HepG2 (cell line): ENCODE data around the gene SLX9. TPM values are rescaled to one million over a fixed set of nuclear protein-coding genes. Genes with fewer than 3 reads are reported as not detected.
A peak's percentile ranks its signal among the peaks of the same experiment; 100 is the strongest.

Experiments used
- CC2D1A ChIP-seq: sonication (generic); formaldehyde crosslinking; IDR thresholded peaks from 2 replicates; pipeline ENCODE4 v1.8.1; 2023; ENCODE audit warnings: mild to moderate bottlenecking, missing genetic modification reagents
- CENPT ChIP-seq: sonication (generic); formaldehyde crosslinking; IDR thresholded peaks from 2 replicates; pipeline ENCODE4 v1.8.0; 2022; ENCODE audit warnings: low read depth, mild to moderate bottlenecking, moderate library complexity, missing genetic modification reagents
- GATAD2A ChIP-seq: IDR thresholded peaks from 2 replicates; pipeline ENCODE4 v1.6.1; 2016
- HHEX ChIP-seq: IDR thresholded peaks from 2 replicates; pipeline ENCODE4 v1.6.1; 2016; ENCODE audit warnings: control low read depth
- HNRNPLL ChIP-seq: fragments of 200-400 bp; formaldehyde crosslinking; IDR thresholded peaks from 2 replicates; pipeline ENCODE4 v1.6.1; 2017; ENCODE audit warnings: mild to moderate bottlenecking, low read depth, low read length; ENCODE audit not compliant: poor library complexity, severe bottlenecking
- KAT8 ChIP-seq: IDR thresholded peaks from 2 replicates; pipeline ENCODE4 v1.6.1; 2016; ENCODE audit warnings: missing genetic modification reagents, missing compliant biosample characterization
- KMT2A ChIP-seq: sonication (generic); formaldehyde crosslinking; IDR thresholded peaks from 2 replicates; pipeline ENCODE4 v1.4.0; 2020; ENCODE audit warnings: missing genetic modification reagents
- MED8 ChIP-seq: sonication (generic); formaldehyde crosslinking; IDR thresholded peaks from 2 replicates; pipeline ENCODE4 v1.8.1; 2023; ENCODE audit warnings: mild to moderate bottlenecking, missing genetic modification reagents; ENCODE audit not compliant: insufficient replicate concordance
- ONECUT2 ChIP-seq: sonication (generic); formaldehyde crosslinking; IDR thresholded peaks from 2 replicates; pipeline ENCODE4 v1.4.0; 2020; ENCODE audit warnings: missing genetic modification reagents
- SRSF9 ChIP-seq: fragments of 200-400 bp; formaldehyde crosslinking; IDR thresholded peaks from 2 replicates; pipeline ENCODE4 v1.6.1; 2018; ENCODE audit warnings: borderline replicate concordance, mild to moderate bottlenecking, low read depth, low read length; ENCODE audit not compliant: insufficient read depth, poor library complexity, severe bottlenecking
- XBP1 ChIP-seq: sonication (generic); formaldehyde crosslinking; IDR thresholded peaks from 2 replicates; pipeline ENCODE4 v1.5.0; 2020; ENCODE audit warnings: missing genetic modification reagents
- ZFP36L1 ChIP-seq: sonication (generic); formaldehyde crosslinking; IDR thresholded peaks from 2 replicates; pipeline ENCODE4 v1.8.0; 2022; ENCODE audit warnings: mild to moderate bottlenecking, missing genetic modification reagents, moderate library complexity
- ZFP36L2 ChIP-seq: sonication (generic); formaldehyde crosslinking; IDR thresholded peaks from 2 replicates; pipeline ENCODE4 v1.4.0; 2020; ENCODE audit warnings: missing genetic modification reagents
- ZNF225 ChIP-seq: sonication (generic); formaldehyde crosslinking; IDR thresholded peaks from 2 replicates; pipeline ENCODE4 v1.4.0; 2020; ENCODE audit warnings: mild to moderate bottlenecking, missing genetic modification reagents
- ZNF569 ChIP-seq: sonication (generic); formaldehyde crosslinking; IDR thresholded peaks from 2 replicates; pipeline ENCODE4 v1.5.0; 2020; ENCODE audit warnings: mild to moderate bottlenecking, missing genetic modification reagents, moderate library complexity, borderline replicate concordance
- ZNF570 ChIP-seq: sonication (generic); formaldehyde crosslinking; IDR thresholded peaks from 2 replicates; pipeline ENCODE4 v1.4.0; 2020; ENCODE audit warnings: mild to moderate bottlenecking, missing genetic modification reagents, borderline replicate concordance
- polyA plus RNA-seq, 8 experiments: library from polyadenylated mRNA; depleted of rRNA in 3 of 8; stranded (reverse) in 7 of 8; unstranded in 1 of 8; fragments of >200 nt; fragmentation: Illumina TruSeq in 4 of 8; extraction: Trizol in 4 of 8; gene quantifications; 2 replicates each; pipeline versions ENCODE4 v1.2.1 to v1.2.3, GENCODE V29; 2011 to 2016; ENCODE audit warnings: low read depth in 4 of 8, missing spikeins in 1 of 8, mixed read lengths in 1 of 8; ENCODE audit not compliant: insufficient read depth in 1 of 8
- total RNA-seq, 5 experiments: library from RNA; depleted of rRNA; stranded (reverse); fragments of >200 nt; fragmentation: Illumina TruSeq; extraction: Trizol; gene quantifications; 2 replicates each; pipeline ENCODE4 v1.2.3, GENCODE V29; 2016; ENCODE audit warnings: low read depth in 1 of 5
- TF ChIP-seq, protein P1 (sequence below): sonication (generic); formaldehyde crosslinking; IDR thresholded peaks from 2 replicates; pipeline ENCODE4 v1.4.0; 2020; ENCODE audit warnings: missing genetic modification reagents
- TF ChIP-seq, protein P2 (sequence below): sonication (generic); formaldehyde crosslinking; IDR thresholded peaks from 2 replicates; pipeline ENCODE4 v1.4.0; 2020; ENCODE audit warnings: mild to moderate bottlenecking, missing genetic modification reagents, borderline replicate concordance
- TF ChIP-seq, protein P3 (sequence below): sonication (generic); formaldehyde crosslinking; IDR thresholded peaks from 2 replicates; pipeline ENCODE4 v1.4.0; 2020; ENCODE audit warnings: mild to moderate bottlenecking, missing genetic modification reagents

SLX9 gene
- total and polyA plus RNA-seq, 2 of the 13 experiments (the other 11 are each of a cell fraction or from before 2014, with no cell fraction given): 21.0 to 47.1 TPM

DNA sequence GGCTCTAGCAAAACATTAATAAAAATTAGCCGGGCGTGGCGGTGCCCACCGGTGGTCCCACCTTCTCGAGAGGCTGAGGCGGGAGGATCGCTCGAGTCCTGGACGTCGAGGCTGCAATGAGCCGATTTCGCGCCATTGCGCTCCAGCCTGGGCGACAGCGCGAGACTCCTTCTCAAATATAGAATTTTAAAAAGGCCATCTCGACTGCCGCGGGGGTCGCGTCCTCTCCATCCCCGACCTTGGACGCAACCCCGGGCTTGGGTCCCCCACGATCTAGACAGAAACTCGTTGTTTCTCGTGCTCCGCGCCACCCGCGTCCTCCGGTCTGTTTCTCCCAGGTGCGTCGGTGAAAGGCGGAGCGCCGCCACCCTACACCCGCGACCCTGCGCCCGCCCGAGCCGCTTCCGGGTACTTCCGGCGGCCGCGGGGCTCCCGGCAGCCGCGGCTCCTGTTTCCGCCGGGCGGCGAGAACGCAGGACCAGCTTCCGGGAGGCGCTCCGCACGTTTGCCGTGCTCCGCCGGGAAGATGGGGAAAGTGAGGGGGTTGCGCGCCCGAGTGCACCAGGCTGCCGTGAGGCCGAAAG, at the start of gene SLX9 (continued):
- TF ChIP-seq, protein P1, sequence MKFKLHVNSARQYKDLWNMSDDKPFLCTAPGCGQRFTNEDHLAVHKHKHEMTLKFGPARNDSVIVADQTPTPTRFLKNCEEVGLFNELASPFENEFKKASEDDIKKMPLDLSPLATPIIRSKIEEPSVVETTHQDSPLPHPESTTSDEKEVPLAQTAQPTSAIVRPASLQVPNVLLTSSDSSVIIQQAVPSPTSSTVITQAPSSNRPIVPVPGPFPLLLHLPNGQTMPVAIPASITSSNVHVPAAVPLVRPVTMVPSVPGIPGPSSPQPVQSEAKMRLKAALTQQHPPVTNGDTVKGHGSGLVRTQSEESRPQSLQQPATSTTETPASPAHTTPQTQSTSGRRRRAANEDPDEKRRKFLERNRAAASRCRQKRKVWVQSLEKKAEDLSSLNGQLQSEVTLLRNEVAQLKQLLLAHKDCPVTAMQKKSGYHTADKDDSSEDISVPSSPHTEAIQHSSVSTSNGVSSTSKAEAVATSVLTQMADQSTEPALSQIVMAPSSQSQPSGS (CRISPR knock-in tag): peak; percentile 59; the same call in 1 of the 2 replicates
- TF ChIP-seq KAT8 (CRISPR knock-in tag): peak; percentile 97
- TF ChIP-seq HHEX: no peak
- TF ChIP-seq GATAD2A (CRISPR knock-in tag): peak; percentile 31; the same call in 1 of the 2 replicates
- no peak for TF ChIP-seq ZNF225 (CRISPR knock-in tag)
- no peak for TF ChIP-seq CENPT
- TF ChIP-seq CC2D1A: no peak
- TF ChIP-seq XBP1 (CRISPR knock-in tag): no peak
- no peak for TF ChIP-seq SRSF9
- TF ChIP-seq ZNF569 (CRISPR knock-in tag): no peak
- TF ChIP-seq HNRNPLL: peak; percentile 91
- peak; percentile 63; the same call in 1 of the 2 replicates for TF ChIP-seq ZFP36L1
- TF ChIP-seq ZFP36L2 (CRISPR knock-in tag): no peak
- TF ChIP-seq ONECUT2 (CRISPR knock-in tag): no peak
- TF ChIP-seq, protein P2, sequence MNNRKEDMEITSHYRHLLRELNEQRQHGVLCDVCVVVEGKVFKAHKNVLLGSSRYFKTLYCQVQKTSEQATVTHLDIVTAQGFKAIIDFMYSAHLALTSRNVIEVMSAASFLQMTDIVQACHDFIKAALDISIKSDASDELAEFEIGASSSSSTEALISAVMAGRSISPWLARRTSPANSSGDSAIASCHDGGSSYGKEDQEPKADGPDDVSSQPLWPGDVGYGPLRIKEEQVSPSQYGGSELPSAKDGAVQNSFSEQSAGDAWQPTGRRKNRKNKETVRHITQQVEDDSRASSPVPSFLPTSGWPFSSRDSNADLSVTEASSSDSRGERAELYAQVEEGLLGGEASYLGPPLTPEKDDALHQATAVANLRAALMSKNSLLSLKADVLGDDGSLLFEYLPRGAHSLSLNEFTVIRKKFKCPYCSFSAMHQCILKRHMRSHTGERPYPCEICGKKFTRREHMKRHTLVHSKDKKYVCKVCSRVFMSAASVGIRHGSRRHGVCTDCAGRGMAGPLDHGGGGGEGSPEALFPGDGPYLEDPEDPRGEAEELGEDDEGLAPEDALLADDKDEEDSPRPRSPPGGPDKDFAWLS (CRISPR knock-in tag): peak; percentile 87; the same call in 1 of the 2 replicates
- peak; percentile 99 for TF ChIP-seq KMT2A (CRISPR knock-in tag)
- TF ChIP-seq ZNF570 (CRISPR knock-in tag): no peak
- TF ChIP-seq, protein P3, sequence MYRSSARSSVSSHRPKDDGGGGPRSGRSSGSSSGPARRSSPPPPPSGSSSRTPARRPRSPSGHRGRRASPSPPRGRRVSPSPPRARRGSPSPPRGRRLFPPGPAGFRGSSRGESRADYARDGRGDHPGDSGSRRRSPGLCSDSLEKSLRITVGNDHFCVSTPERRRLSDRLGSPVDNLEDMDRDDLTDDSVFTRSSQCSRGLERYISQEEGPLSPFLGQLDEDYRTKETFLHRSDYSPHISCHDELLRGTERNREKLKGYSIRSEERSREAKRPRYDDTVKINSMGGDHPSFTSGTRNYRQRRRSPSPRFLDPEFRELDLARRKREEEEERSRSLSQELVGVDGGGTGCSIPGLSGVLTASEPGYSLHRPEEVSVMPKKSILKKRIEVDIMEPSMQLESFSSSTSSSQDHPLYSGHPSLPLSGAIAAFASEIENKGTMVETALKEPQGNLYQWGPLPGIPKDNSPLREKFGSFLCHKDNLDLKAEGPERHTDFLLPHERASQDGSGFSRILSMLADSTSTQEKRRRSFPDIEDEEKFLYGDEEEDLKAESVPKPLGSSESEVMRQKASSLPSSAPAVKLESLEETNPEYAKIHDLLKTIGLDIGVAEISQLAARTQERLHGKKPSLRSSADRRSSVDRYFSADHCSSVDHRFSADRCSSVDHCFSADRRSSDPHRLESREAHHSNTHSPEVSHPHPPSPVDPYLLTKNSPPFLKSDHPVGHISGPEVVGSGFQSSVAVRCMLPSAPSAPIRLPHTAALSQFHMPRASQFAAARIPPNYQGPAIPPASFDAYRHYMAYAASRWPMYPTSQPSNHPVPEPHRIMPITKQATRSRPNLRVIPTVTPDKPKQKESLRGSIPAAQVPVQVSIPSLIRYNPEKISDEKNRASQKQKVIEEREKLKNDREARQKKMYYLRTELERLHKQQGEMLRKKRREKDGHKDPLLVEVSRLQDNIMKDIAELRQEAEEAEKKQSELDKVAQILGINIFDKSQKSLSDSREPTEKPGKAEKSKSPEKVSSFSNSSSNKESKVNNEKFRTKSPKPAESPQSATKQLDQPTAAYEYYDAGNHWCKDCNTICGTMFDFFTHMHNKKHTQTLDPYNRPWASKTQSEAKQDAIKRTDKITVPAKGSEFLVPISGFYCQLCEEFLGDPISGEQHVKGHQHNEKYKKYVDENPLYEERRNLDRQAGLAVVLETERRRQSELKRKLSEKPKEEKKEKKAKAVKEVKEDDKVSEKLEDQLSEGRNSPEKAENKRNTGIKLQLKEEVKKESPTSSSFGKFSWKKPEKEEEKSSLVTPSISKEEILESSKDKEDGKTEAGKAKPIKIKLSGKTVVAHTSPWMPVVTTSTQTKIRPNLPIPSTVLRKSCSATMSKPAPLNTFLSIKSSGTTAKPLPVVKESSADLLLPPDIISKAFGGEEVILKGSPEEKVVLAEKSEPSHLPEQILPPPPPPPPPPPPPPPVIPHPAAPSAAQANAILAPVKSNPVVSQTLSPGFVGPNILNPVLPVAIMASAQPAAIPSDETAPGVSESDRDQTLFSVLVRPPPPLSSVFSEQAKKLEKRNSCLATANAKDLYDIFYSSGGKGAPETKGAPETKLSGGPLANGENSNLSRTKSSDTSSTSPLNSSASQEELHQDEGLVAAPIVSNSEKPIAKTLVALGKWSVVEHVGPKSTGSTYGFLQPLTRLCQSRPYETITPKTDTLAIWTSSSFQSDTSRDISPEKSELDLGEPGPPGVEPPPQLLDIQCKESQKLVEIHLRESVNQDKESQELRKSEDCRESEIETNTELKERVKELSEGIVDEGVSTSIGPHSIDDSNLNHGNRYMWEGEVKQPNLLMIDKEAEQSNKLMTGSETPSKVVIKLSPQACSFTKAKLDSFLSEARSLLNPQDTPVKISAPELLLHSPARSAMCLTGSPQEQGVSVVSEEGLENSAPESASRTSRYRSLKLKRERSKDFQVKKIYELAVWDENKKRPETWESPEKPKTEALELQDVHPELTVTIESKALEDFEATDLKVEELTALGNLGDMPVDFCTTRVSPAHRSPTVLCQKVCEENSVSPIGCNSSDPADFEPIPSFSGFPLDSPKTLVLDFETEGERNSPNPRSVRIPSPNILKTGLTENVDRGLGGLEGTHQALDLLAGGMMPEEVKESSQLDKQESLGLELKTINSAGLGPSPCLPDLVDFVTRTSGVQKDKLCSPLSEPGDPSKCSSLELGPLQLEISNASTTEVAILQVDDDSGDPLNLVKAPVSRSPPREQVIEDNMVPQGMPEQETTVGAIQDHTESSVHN (CRISPR knock-in tag): 0 out of 2 replicates have a peak, but pooled peaks have one; percentile 30
- TF ChIP-seq MED8: peak; percentile 86
